ENCODE measurements around the gene RAB35.

RAB35 gene

DNA sequence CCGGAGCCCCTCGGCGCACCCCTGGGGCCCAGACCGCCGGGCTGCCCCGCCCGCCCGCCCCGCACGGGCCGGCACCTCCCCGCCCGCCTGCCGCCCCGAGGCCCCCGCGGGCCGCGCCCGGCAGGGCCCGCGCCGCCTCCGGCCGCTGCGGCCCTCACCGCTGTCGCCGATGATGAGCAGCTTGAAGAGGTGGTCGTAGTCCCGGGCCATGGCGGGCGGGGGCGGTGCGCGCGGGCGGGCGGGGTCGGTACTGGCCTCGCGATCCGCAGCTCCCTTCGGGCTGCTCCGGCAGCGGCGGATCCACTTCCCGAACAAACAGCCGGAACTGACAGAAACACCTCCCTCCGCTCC is at the start of gene RAB35:
Gene RAB35, minus strand, starts transcription at position 313 of the 351 bp plus-strand sequence. Its CDS starts 103 bp downstream, at position 210.
- DNase-seq = no peak

DNA sequence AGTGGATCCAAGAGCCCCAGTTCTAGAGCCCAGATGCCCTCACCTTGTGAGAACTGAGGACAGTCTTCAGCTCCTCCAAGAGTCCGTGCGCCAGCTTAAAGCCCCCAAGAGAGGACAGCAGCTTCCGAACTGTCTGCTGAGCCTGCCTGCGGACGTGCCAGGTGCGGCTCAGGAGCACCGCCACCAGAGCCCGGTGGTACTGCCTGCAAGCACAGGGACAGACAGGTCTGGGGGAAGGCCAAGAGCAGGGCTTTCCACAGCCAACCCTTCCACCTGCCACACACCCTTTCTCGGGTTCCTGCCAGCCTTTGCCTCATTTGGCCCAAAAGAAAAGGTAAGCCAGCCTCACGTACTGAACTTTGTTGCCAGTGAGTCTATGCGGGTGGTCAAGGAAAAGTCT is 47.7 kb upstream of the RAB35 start:
- no peak for DNase-seq

- DNase-seq = no peak
Measured at GRCh38 chr12:120162763-120163162, 46.2 kb upstream of the RAB35 start.

- DNase-seq = no peak
Measured at GRCh38 chr12:120161852-120162251, 45.3 kb upstream of the RAB35 start.

DNA sequence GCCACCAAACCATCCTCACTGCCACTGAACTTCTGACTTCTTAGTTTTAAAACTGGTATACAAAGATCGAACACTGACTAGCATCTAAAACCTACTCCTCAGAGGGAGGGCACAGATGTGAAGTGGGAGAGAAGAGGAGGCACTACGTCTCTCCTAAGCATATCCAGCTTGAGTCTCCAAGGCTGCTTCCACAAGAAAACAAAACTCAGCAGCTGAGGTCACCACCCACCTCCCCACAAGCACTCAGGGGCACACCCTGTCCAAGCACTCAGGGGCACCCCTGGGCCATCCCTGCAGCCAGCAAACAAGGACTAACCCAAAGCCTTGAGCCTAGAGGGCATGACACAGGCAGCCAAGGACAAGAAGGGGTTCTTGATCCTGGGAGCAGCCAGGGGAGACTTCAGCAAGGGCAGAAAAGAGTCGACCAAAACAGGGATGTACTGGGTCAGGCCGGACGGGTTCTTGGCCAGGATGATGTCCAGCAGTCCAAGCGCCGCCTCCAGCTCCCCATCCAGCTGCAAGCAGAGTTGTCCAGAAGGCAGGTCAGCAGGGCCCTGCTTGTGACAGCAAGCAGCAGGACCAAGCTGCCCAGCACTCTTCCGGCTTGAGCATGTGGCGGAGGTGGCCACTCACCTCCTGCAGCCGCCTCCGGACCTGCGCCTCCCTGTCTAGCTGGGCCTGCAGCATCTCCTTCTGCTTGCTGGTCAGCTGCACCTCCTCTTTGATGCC is 43.1 kb upstream of the RAB35 start:
- no peak for DNase-seq

DNA sequence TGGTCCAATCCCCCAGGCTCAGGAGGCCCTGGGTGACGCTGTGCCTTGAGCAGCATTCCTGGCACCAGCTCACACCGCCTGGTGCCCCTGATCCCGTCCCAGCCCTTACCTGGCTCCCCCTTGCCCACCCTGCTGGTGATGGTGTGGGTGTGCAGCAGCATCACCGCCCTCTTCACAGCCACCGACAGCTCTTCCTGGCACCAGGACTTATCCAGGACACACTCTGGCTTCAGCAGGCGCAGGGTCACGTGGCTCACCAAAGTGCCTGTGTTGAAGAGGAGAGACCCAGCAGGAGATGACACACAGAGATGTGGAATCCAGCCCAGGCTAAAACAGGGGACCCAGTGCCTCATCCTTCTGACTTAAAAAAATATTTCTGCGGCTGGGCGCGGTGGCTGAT is 41.8 kb upstream of the RAB35 start:
- DNase-seq = no peak

DNA sequence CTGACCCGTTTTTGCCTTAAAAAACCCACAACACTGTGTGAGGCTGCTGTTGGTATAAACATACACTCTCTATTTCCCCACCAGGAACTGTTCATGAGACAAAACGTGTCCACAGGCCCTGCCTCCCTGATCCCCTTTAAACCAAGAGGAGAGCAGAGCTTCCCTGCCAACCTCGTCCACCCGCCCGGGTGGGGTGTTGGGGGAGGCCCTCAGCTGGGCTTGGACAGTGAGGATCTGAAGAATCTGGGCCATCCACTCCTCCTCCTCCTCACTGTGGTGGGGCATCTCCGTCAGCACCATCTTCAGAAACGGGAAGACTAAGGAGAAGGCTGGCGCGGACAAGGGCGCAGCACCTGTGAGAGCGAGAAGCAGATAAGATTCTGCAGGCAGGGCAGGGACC is 41.1 kb upstream of the RAB35 start:
- DNase-seq = no peak

- no peak for DNase-seq
Measured at GRCh38 chr12:120156315-120157259, 40.0 kb upstream of the RAB35 start.

- no peak for DNase-seq
Measured at GRCh38 chr12:120155072-120155471, 38.5 kb upstream of the RAB35 start.

DNA sequence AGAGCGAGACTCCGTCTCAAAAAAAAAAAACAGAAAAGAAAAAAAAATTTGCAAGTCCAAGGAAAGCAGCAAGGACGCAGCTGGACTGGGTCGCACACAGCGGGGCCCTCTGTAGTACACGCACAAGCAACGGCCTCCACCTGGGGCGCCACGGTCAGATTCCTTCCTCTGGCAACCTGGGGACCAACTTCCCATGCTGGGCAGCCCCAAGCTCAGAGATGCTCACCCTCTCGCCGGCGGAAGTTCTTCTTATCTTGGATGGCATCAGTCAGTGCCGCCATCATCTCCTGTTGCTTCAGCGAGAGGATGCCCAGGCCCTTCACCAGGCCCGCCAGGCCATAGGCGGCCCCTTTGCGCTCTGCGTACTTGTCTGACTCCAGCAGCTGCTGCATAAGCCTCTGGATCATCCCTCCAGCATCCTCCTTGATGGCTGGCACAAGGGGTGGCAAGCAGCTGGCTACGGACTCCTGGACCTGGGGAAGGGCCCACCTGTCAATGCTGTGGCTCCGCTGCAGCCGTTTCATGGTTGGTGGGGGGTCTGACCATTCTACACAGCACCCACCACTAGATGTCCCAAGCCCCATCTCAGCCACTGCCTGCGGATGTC is 34.5 kb upstream of the RAB35 start:
- no peak for DNase-seq

GRCh38 chr12:120148011-120148410 is 31.5 kb upstream of the RAB35 start:
- no peak for DNase-seq

GRCh38 chr12:120145164-120145563 is 28.6 kb upstream of the RAB35 start:
- no peak for DNase-seq

DNA sequence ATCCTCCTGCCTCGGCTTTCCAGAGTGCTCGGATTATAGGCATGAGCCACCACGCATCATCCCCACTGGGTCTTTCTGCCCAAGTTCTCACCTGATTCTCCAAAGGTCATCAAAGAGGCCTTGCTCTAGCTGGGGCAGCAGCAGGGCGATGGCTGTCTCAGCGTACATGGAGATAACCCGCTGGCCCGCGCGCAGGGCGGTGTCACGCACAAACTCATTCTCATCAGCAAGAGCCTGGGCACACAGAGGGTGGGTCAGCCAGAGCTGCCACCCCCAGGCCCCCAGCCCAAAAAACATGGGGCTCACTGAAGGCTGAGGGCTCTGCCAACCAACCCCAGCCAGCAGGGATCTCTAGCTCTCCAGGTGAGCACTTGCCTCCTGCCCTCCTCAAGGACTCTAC is 27.7 kb upstream of the RAB35 start:
- no peak for DNase-seq

DNA sequence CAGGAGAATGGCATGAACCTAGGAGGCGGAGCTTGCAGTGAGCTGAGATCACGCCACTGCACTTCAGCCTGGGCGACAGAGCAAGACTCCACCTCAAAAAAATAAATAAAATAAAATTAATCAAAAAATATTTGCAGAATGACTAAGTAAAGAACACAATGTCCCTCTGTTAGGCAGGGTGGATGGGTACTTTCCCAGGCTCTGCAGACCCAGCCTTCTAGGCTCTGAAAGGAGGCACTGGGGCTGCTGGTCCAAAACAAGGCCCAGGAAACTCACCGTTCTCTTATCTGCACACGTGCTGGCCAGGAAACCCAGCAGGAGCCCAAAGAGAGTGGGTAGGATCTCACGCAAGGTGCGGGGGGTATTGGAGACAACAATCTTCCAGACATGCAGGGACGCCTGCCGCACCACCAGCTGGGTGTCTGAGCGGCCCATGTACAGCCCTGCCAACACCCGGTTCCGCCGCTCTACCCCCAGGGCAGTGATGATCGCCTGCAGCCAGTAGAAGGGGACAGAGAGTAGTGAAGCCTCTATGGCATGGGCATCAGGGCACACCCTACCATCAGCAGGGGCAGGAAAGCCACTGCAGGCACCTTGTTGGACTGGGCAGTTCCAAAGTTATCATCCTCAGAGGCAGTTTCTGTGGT is 25.8 kb upstream of the RAB35 start:
- no peak for DNase-seq

DNA sequence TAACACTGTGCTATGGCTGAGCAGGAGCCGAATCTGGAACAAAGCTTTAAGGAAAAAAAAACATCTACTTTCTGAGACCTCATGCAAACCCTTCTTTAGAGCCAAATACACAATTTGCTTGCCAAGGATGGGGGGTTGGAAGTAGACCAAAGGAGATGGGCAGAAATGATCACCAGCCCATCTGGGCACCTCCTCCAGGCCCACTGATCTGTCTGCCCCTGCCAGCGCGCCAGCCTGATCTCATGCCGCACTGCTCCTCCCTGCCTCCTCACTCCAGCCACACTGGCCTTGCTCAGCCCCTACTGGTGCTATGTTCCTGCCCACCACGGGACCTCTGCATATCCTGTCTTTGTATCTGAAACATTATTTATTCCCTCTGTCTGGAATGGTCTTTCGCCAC is 24.8 kb upstream of the RAB35 start:
- DNase-seq = no peak

- no peak for DNase-seq
Measured at GRCh38 chr12:120140603-120141002, 24.1 kb upstream of the RAB35 start.

GRCh38 chr12:120139958-120140357 is 23.4 kb upstream of the RAB35 start:
- DNase-seq = no peak

DNA sequence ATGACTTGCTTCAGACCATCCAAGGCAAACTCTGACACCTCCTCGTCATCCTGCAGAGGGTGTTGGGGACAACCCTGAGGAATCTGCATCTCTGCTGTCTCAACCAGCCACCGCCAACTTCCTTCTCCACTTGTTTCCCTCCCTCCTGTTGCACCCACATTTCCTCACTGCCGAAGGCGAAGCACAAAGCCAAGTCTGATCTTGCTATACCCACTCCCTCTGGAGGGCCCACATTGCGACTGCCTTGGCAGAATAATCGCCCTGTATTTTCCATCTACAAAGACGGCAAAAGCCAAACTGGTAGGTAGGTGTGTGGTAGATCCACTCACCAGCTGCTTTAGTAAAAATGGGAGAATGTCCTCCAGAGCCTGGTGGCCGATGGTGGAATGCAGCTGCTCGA is 21.8 kb upstream of the RAB35 start:
- no peak for DNase-seq

GRCh38 chr12:120137833-120138232 is 21.3 kb upstream of the RAB35 start:
- no peak for DNase-seq

DNA sequence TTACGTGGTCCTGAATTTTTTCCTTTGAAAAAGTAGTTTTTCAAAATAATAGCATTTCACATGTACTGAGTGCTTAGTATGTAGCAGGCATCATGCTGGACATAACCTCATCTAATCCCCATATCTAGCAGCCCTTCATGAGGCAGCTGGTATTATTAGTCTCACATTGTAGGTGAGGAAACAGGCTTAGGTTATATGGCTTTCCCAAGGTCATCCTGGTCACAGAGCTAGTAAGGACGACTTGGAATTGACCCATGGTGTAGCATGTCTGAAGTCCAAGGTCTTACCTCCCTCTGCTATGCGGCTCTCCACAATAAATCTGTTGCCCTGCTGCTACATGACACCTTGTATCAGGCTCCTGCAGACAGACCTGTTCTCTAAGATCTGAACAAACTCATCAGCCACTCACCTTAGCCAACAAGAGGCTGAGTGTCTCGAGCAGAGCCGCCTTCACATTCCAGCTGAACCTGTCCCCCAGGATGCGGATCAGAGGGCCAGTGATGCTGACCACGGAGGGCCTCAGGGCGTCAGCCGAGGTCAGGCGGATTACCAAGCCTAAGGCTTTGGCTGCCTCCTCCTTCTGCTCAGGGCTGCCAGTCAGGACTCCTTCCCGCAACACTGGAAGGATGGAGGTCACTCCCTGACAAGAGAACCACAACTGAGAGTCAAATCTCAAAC is 19.7 kb upstream of the RAB35 start:
- no peak for DNase-seq

DNA sequence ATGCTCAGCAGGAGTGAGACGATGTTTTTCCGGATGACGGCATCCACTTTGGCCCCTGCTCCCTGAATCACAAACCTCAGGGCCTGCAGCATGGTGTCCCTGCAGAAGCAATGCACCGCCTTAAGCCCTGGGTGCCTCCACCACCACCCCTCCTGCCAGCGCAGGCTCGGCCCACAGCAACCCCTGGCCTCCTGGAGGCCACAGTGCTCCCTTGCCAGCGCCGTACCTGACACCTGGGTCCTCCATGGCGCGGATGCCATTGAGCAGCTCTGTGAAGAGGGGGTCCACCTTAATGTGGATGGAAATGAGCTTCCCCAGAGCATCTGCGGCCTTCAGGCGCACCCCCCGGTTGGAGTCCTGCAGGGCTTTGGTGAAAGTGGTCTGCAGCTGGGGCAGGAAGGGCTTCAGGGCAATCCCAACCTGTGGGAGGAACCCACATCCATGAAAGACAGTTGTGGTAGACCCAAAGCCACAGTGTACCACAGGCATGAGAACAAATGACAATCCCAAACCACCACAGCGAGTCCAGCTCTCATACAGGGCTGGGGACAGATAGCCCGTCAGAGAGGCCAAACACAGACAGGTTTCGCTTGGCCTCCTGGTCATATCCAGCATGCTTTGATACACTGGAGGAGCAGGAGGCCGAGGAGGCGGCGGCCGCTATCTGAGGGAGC is 17.9 kb upstream of the RAB35 start:
- no peak for DNase-seq

- DNase-seq = no peak
Measured at GRCh38 chr12:120132863-120133385, 16.4 kb upstream of the RAB35 start.

Measured in NCI-H69 (cell line).